SK-N-MC (cell line): Measurements from ENCODE around the gene L3MBTL3.

Source experiments
- EZH2 ChIP-seq: fragments of 200-600 bp; sonication (generic); IDR thresholded peaks from one replicate; pipeline ENCODE4 v1.6.1; 2017; ENCODE audit warnings: antibody characterized with exemption
- POLR2AphosphoS5 ChIP-seq: IDR thresholded peaks from 2 replicates; pipeline ENCODE4 v1.6.1; 2012; ENCODE audit warnings: mild to moderate bottlenecking, low read depth, low read length, borderline replicate concordance

DNA sequence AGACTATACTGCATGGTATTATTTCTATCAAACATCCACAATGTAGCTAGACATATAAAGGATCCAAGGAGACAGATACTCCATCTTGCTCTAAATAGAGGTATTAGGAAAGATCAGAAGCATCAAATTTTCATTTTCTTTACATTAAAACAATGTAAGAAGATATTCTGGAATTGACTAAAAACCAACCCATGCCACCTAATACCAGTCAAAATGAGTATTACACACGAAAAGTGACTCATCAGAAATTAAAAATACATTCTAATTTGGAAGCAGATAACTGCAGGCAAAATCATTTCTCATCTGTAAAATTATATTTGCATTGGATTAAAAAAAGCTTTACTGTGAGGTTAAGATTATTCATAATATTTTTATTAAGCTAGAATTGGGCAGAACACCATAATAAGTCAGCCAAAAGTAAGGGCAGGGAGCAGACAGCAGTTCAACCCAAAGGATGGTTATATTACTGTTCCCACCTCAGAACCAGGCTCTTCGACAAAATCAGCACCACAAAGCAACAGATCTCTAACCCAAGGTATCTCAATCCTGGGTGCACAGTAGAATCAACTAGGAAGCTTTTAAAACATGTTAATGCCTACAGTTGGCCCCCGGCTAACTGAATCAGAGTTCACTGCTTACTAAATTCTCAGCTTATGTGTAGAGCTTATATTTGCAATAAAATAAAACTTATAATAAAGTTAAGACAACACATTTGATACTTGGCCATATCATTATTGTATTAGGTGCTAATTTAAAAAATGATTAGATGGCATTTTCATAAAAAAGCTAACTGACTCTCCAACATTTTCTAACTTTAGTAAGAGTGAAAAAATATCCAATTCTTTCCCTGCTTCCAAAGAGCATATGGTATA lies 169.2 kb downstream of the L3MBTL3 start:
- TF ChIP-seq POLR2AphosphoS5 (no peak), EZH2 (no peak)
